NT2/D1 (cell line): ENCODE results near the gene PALD1.

Experiments used
- DNase-seq: peaks from one replicate; pipeline ENCODE4 v3.0.0-alpha.2; 2011; ENCODE audit warnings: low read depth, low spot score
- H3K27me3 ChIP-seq: 2 replicates; pipeline ENCODE4 v1.6.0; 2011; ENCODE audit warnings: mild to moderate bottlenecking; ENCODE audit not compliant: insufficient read length, insufficient read depth
- H3K36me3 ChIP-seq: 2 replicates; pipeline ENCODE4 v1.6.1; 2011; ENCODE audit warnings: mild to moderate bottlenecking, low read length, mixed read lengths; ENCODE audit not compliant: insufficient read depth, insufficient read length
- H3K4me1 ChIP-seq: 2 replicates; pipeline ENCODE4 v1.5.1; 2011; ENCODE audit not compliant: insufficient read depth, insufficient read length
- H3K4me3 ChIP-seq: 2 replicates; pipeline ENCODE4 v1.5.1; 2011; ENCODE audit warnings: low read depth; ENCODE audit not compliant: insufficient read length
- H3K9ac ChIP-seq: 2 replicates; pipeline ENCODE4 v1.6.0; 2011; ENCODE audit warnings: low read depth; ENCODE audit not compliant: insufficient read length
- H3K9me3 ChIP-seq: 2 replicates; pipeline ENCODE4 v1.5.1; 2011; ENCODE audit warnings: mild to moderate bottlenecking, low read length; ENCODE audit not compliant: insufficient read depth
- SUZ12 ChIP-seq: IDR thresholded peaks from 2 replicates; pipeline ENCODE4 v1.6.1; 2011; ENCODE audit not compliant: insufficient read length, insufficient read depth; ENCODE audit errors: extremely low read depth
- YY1 ChIP-seq: IDR thresholded peaks from 2 replicates; pipeline ENCODE4 v1.6.1; 2011; ENCODE audit not compliant: insufficient read length, insufficient read depth
- ZNF274 ChIP-seq: IDR thresholded peaks from 2 replicates; pipeline ENCODE4 v1.6.1; 2011; ENCODE audit warnings: mild to moderate bottlenecking, low read depth, low read length

Gene PALD1

GRCh38 chr10:70491614-70492013 lies 13.0 kb downstream of the PALD1 start:
- DNase-seq: no peak
- H3K4me1 ChIP-seq: peaks cover 11% of the 10 kb centered on the region
- no peaks in the 10 kb centered on the region for H3K27me3 ChIP-seq
- peaks cover 2% of the 10 kb centered on the region for H3K36me3 ChIP-seq
- no peak overlapping the region for H3K4me3 ChIP-seq
- TF ChIP-seq YY1 (no peak), SUZ12 (no peak), ZNF274 (no peak)
- H3K9me3 ChIP-seq: no peaks in the 10 kb centered on the region
- H3K9ac ChIP-seq: no peak overlapping the region

- Histone ChIP-seq H3K36me3 (no peaks in the 10 kb centered on the region), H3K9ac (no peak overlapping the region), H3K4me3 (no peak overlapping the region), H3K9me3 (no peaks in the 10 kb centered on the region), H3K4me1 (peaks cover 11% of the 10 kb centered on the region), H3K27me3 (no peaks in the 10 kb centered on the region)
- TF ChIP-seq SUZ12: no peak
- no peak for TF ChIP-seq ZNF274
- TF ChIP-seq YY1: no peak
- no peak for DNase-seq
Observed at GRCh38 chr10:70492786-70493659, 14.5 kb downstream of the PALD1 start.

- Histone ChIP-seq H3K4me3 (no peak overlapping the region), H3K9ac (no peak overlapping the region), H3K36me3 (no peaks in the 10 kb centered on the region)
Observed at GRCh38 chr10:70493660-70494234, 15.2 kb downstream of the PALD1 start.

DNA sequence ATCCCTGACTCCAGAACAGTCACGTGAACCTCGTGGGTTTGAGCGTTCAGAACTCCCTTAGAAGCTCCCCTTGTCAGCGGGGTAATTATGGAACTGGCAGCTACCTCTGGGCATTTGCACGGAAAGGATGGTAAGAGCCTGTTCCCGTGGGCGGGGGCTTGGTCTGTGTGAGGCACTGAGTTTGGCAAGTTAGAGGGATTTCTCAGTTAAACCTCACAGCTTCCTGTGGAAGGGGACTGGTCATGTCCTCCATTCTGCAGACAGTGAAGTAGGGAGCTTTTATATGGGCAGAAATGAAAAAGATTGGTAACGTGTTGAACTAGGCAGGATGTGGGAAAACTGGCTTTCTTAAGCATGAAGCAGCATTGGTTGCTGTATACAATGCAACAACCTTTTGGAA lies 16.0 kb downstream of the PALD1 start:
- Histone ChIP-seq H3K9me3 (no peaks in the 10 kb centered on the region), H3K4me3 (no peak overlapping the region), H3K36me3 (no peaks in the 10 kb centered on the region), H3K27me3 (no peaks in the 10 kb centered on the region), H3K4me1 (peaks cover 11% of the 10 kb centered on the region), H3K9ac (peak overlapping the region; percentile 17)
- no peak for TF ChIP-seq ZNF274
- TF ChIP-seq YY1: no peak
- no peak for TF ChIP-seq SUZ12
- no peak for DNase-seq

More at GRCh38 chr10:70493660-70494234, 15.2 kb downstream of the PALD1 start:
- TF ChIP-seq SUZ12 (no peak), ZNF274 (no peak), YY1 (no peak)
- peaks cover 11% of the 10 kb centered on the region for H3K4me1 ChIP-seq
- DNase-seq: peak; percentile 55
- H3K27me3 ChIP-seq: no peaks in the 10 kb centered on the region
- H3K9me3 ChIP-seq: no peaks in the 10 kb centered on the region

DNA sequence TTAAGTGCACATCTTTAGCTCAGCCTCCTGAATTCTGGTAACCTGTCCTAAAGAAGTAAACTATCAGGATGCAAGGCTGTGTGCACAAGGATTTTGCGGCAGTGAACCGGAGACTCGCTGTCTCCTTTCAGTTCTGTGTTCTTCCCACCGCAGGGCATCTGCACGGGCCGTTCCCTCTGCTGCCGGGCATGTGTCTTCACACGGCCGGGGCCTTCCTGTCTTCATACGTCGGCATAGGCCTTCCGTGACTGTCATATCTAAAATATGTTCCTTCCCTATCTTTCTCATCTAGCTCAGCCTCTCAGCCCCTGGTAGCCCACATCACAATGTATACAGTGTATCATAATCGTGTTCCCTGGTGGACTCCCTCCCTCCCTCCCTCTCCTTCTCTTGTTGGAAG lies 16.4 kb downstream of the PALD1 start:
- DNase-seq: no peak

DNA sequence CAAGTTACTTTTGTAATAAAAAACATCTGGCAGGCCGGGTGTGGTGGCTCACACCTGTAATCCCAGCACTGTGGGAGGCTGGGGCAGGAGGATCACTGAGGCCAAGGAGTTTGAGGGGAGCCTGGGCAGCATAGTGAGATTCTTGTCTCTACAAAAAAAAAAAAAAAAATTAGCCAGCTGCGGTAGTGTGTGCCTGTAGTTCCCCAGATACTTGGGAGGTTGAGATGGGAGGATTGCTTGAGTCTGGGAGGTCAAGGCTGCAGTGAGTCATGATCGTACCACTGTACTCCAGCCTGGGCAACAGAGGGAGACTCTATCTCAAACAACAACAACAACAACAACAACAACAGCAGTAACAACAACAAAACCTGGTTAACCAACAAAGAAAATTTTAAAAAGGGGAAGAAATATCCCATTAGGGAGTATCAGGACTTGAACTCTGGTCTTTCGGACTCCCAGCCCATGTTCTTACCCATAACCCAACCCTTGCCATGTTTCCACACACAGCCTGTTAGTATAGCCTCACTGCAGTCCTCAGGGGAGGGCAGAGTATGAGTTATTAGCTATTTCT lies 17.2 kb downstream of the PALD1 start:
- H3K9ac ChIP-seq: no peak overlapping the region
- peaks cover 11% of the 10 kb centered on the region for H3K4me1 ChIP-seq

More for the DNA sequence above, 16.4 kb downstream of the PALD1 start:
- Histone ChIP-seq H3K4me1 (peaks cover 11% of the 10 kb centered on the region), H3K9me3 (no peaks in the 10 kb centered on the region), H3K27me3 (no peaks in the 10 kb centered on the region), H3K9ac (peak overlapping the region; percentile 17), H3K4me3 (no peak overlapping the region), H3K36me3 (no peaks in the 10 kb centered on the region)
- TF ChIP-seq SUZ12 (no peak), ZNF274 (no peak), YY1 (no peak)

GRCh38 chr10:70496341-70497119 lies 18.0 kb downstream of the PALD1 start:
- H3K9ac ChIP-seq: no peak overlapping the region
- peaks cover 14% of the 10 kb centered on the region for H3K4me1 ChIP-seq
- H3K4me3 ChIP-seq: no peak overlapping the region
- H3K9me3 ChIP-seq: no peaks in the 10 kb centered on the region
- no peak for TF ChIP-seq YY1
- no peak for TF ChIP-seq SUZ12
- TF ChIP-seq ZNF274: no peak
- DNase-seq: no peak
- H3K27me3 ChIP-seq: no peaks in the 10 kb centered on the region
- no peaks in the 10 kb centered on the region for H3K36me3 ChIP-seq

More for the DNA sequence above, 17.2 kb downstream of the PALD1 start:
- no peak for TF ChIP-seq YY1
- TF ChIP-seq ZNF274: no peak
- TF ChIP-seq SUZ12: no peak
- no peak for DNase-seq
- H3K36me3 ChIP-seq: no peaks in the 10 kb centered on the region
- no peak overlapping the region for H3K4me3 ChIP-seq
- no peaks in the 10 kb centered on the region for H3K9me3 ChIP-seq
- H3K27me3 ChIP-seq: no peaks in the 10 kb centered on the region
